ENCODE data around the gene DLGAP5.

The DLGAP5 gene

DNA sequence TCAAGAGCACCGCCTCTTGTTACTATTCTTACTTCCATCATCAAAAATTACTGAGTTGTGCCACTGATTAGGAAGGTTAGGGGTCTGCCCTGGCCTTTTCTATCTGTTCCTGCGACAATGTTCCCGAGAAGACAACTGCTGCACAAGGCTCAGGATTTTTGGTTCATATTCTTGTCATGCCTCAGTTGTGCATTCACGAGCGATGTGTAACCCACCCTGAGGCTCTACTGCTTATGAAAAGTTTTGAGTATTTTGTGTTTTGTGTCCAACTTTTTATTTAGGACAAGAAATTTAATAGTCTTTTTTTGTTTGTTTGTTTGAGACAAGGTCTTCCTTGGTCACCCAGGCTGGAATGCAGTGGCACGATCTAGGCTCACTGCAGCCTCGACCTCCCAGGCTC lies 85.4 kb downstream of the DLGAP5 start:
- no peak for DNase-seq (ENCODE audit: low read depth)
- TF ChIP-seq CTCF (IDR thresholded peaks at IDR 0.05; ENCODE audit: control insufficient read depth, extremely low read depth, insufficient read depth): no peak

GRCh38 chr14:55103971-55104954 lies 87.1 kb downstream of the DLGAP5 start:
- DNase-seq (ENCODE audit: low read depth): no peak
- TF ChIP-seq CTCF (IDR thresholded peaks at IDR 0.05; ENCODE audit: control insufficient read depth, extremely low read depth, insufficient read depth): no peak
- no peak overlapping the region for H3K4me3 ChIP-seq (ENCODE audit: low read depth, low read length)

More for the DNA sequence above, 85.4 kb downstream of the DLGAP5 start:
- no peak overlapping the region for H3K4me3 ChIP-seq (ENCODE audit: low read depth, low read length)

GRCh38 chr14:55103005-55103640 lies 88.3 kb downstream of the DLGAP5 start:
- no peak for TF ChIP-seq CTCF (IDR thresholded peaks at IDR 0.05; ENCODE audit: control insufficient read depth, extremely low read depth, insufficient read depth)
- DNase-seq (ENCODE audit: low read depth): peak; percentile 87
- no peak overlapping the region for H3K4me3 ChIP-seq (ENCODE audit: low read depth, low read length)

DNA sequence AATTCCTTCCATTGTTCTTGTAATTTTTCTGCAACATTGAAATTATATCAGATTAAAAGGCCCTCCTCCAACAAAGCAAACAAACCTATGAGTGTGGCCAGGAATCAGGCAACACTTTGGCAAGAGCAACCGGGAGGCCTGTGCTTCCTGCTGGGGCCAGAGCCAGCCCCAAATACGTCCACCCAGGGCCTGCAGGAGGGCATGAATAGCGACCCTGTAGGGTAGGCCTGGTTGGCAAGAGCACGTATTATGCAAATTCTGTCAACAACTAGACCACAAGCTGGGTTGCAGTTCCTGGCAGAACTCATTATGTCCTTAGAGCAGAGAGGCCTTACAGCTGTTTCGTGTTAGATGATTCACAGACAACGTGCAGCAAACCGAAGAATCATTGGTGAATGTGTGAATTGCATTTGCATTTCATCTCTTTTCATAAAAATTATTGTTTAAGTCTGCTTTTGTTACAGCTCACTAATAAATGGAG lies 89.2 kb downstream of the DLGAP5 start:
- DNase-seq (ENCODE audit: low read depth): peak; percentile 80
- no peak for TF ChIP-seq CTCF (IDR thresholded peaks at IDR 0.05; ENCODE audit: control insufficient read depth, extremely low read depth, insufficient read depth)
- no peak overlapping the region for H3K4me3 ChIP-seq (ENCODE audit: low read depth, low read length)

DNA sequence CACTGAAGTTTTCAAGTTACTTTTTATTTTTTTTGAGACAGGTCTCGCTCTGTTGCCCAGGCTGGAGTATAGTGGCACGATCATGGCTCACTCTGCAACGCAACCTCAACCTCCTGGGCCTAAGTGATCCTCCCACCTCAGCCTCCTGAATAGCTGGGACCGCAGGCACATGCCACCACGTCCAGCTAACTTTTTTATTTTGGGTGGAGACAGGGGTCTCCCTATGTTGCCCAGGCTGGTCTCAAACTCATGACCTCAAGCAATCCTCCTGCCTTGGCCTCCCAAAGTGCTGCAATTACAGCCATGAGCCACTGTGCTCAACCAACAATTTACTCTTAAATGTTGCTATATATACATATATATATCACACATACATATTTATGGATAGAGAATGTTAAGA lies 89.7 kb downstream of the DLGAP5 start:
- no peak overlapping the region for H3K4me3 ChIP-seq (ENCODE audit: low read depth, low read length)
- TF ChIP-seq CTCF (IDR thresholded peaks at IDR 0.05; ENCODE audit: control insufficient read depth, extremely low read depth, insufficient read depth): no peak
- DNase-seq (ENCODE audit: low read depth): no peak

DNA sequence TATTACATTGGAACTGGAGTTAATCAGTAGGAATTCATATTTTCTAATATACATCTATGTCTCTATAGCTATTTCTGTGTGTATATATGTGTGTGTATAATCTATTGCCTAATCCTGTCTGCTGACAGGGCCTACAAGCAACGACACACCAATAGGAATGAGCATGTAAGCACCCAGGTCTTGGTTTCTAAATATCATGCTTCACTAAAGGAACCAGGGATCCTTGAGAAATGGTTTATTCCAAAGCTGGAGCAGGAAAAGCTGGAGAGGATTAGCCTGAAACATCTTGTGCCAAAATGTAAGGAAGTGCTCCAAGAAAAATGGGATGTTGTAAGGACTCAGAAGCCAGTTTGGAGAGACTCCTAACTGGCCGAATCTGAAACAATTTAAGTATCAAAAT lies 91.6 kb downstream of the DLGAP5 start:
- DNase-seq (ENCODE audit: low read depth): no peak
- no peak overlapping the region for H3K4me3 ChIP-seq (ENCODE audit: low read depth, low read length)
- no peak for TF ChIP-seq CTCF (IDR thresholded peaks at IDR 0.05; ENCODE audit: control insufficient read depth, extremely low read depth, insufficient read depth)
